ENCODE data around the gene ANLN. TPM values are rescaled to one million over a fixed set of nuclear protein-coding genes. Genes with fewer than 3 reads are reported as not detected.

Gene ANLN
- total RNA-seq, 6 donors from 2014 or later, result 2.5 to 5.8 (median 5.1) TPM

- TF ChIP-seq EP300 (IDR thresholded peaks at IDR 0.05), result no peak
- no peak for TF ChIP-seq CTCF (IDR thresholded peaks at IDR 0.05)
- TF ChIP-seq POLR2A (IDR thresholded peaks at IDR 0.05), result no peak
- no peak for TF ChIP-seq POLR2AphosphoS5 (IDR thresholded peaks at IDR 0.05)
- WGBS, 2 donors, result 95 to 96% methylated on average over 8 of the region's 8 CpGs
- DNase-seq (no peak), ATAC-seq (ENCODE audit: low FRiP score in 2 of 2) (no peak)
- Histone ChIP-seq H3K27ac (no peak overlapping the region), H3K27me3 (no peaks in the 10 kb centered on the region), H3K4me1 (no peaks in the 10 kb centered on the region), H3K36me3 (no peaks in the 10 kb centered on the region), H3K4me3 (no peak overlapping the region), H3K9me3 (no peaks in the 10 kb centered on the region)
Measured at GRCh38 chr7:36407636-36408550, 18.2 kb downstream of the ANLN start.

GRCh38 chr7:36408589-36408988 is 18.9 kb downstream of the ANLN start:
- TF ChIP-seq POLR2AphosphoS5 (IDR thresholded peaks at IDR 0.05) (no peak), CTCF (IDR thresholded peaks at IDR 0.05) (no peak), POLR2A (IDR thresholded peaks at IDR 0.05) (no peak), EP300 (IDR thresholded peaks at IDR 0.05) (no peak)
- no peak overlapping the region for H3K27ac ChIP-seq
- ATAC-seq (ENCODE audit: low FRiP score in 2 of 2), result no peak
- DNase-seq, result no peak
- no peaks in the 10 kb centered on the region for H3K9me3 ChIP-seq
- H3K4me1 ChIP-seq, result no peaks in the 10 kb centered on the region
- no peaks in the 10 kb centered on the region for H3K36me3 ChIP-seq
- no peaks in the 10 kb centered on the region for H3K27me3 ChIP-seq
- 59 to 64% methylated on average over 2 of the region's 2 CpGs for WGBS, 2 donors
- no peak overlapping the region for H3K4me3 ChIP-seq

DNA sequence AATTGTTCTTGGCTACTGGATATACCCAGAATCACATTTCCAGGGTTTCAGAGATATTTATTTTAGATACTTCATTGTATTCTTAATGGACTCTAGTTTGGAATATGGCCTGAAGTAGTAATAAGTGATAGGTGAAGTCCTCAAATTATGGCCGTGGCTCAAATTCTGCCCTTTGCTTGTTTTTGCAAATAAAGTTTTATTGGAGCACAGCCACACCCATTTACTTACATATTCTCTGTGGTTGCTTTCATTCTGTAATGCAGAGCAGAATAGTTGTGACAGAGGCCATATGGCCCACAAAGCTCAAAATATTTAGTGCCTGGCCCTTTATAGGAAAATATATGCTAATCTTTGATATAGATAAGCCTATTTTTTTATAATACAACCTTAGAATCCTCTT is 19.5 kb downstream of the ANLN start:
- 96 to 100% methylated on average over 1 of the region's 1 CpG for WGBS, 2 donors
- TF ChIP-seq CTCF (IDR thresholded peaks at IDR 0.05), result no peak
- no peak for TF ChIP-seq POLR2AphosphoS5 (IDR thresholded peaks at IDR 0.05)
- TF ChIP-seq POLR2A (IDR thresholded peaks at IDR 0.05), result no peak
- TF ChIP-seq EP300 (IDR thresholded peaks at IDR 0.05), result no peak
- Histone ChIP-seq H3K4me1 (no peaks in the 10 kb centered on the region), H3K36me3 (no peaks in the 10 kb centered on the region), H3K27ac (no peak overlapping the region), H3K27me3 (no peaks in the 10 kb centered on the region), H3K4me3 (no peak overlapping the region), H3K9me3 (no peaks in the 10 kb centered on the region)
- no peak for DNase-seq
- ATAC-seq (ENCODE audit: low FRiP score in 2 of 2), result no peak

GRCh38 chr7:36415144-36415543 is 25.5 kb downstream of the ANLN start:
- Histone ChIP-seq H3K4me3 (no peak overlapping the region), H3K4me1 (no peaks in the 10 kb centered on the region), H3K9me3 (no peaks in the 10 kb centered on the region), H3K36me3 (no peaks in the 10 kb centered on the region), H3K27me3 (no peaks in the 10 kb centered on the region), H3K27ac (no peak overlapping the region)
- no peak for ATAC-seq (ENCODE audit: low FRiP score in 2 of 2)
- DNase-seq, result no peak
- WGBS, 2 donors, result 90 to 94% methylated on average over 2 of the region's 2 CpGs
- TF ChIP-seq POLR2A (IDR thresholded peaks at IDR 0.05) (no peak), EP300 (IDR thresholded peaks at IDR 0.05) (no peak), POLR2AphosphoS5 (IDR thresholded peaks at IDR 0.05) (no peak), CTCF (IDR thresholded peaks at IDR 0.05) (no peak)

DNA sequence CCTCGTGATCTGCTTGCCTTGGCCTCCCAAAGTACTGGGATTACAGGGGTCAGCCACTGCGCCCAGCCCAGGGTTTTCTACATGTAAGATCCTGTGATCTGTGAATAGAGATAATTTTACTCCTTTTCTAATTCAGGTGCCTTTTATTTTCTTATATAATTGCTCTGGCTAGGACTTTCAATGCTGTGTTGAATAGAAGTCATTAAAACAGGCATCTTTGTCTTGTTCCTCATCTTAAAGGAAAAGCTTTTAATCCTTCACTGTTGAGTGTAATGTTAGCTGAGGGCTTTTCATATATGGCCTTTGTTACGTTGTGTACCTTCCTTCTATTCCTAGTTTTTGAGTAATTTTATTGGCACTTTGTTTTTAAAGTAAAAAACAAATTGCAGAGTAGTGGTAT is 26.6 kb downstream of the ANLN start:
- H3K27me3 ChIP-seq, result no peaks in the 10 kb centered on the region
- no peaks in the 10 kb centered on the region for H3K4me1 ChIP-seq
- TF ChIP-seq CTCF (IDR thresholded peaks at IDR 0.05) (no peak), EP300 (IDR thresholded peaks at IDR 0.05) (no peak), POLR2A (IDR thresholded peaks at IDR 0.05) (no peak), POLR2AphosphoS5 (IDR thresholded peaks at IDR 0.05) (no peak)
- ATAC-seq (ENCODE audit: low FRiP score in 2 of 2) (no peak), DNase-seq (no peak)
- no peaks in the 10 kb centered on the region for H3K36me3 ChIP-seq
- WGBS, 2 donors, result 94 to 98% methylated on average over 3 of the region's 3 CpGs
- H3K4me3 ChIP-seq, result no peak overlapping the region
- H3K9me3 ChIP-seq, result no peaks in the 10 kb centered on the region
- H3K27ac ChIP-seq, result no peak overlapping the region
